Fibroblast of lung (primary cell): ENCODE data around the gene RAPGEF5. TPM values are rescaled to one million over a fixed set of nuclear protein-coding genes. Genes with fewer than 3 reads are reported as not detected.

Source experiments
- DNase-seq, 2 donors: peaks; one replicate each; pipeline versions ENCODE4 v3.0.0 to v3.0.0-alpha.2; 2010; ENCODE audit warnings: low read depth in 2 of 2
- H2AFZ ChIP-seq: 2 replicates; pipeline ENCODE4 v1.5.1; 2012; ENCODE audit warnings: low read length, control low read depth, inconsistent platforms
- H3K27ac ChIP-seq: 2 replicates; pipeline ENCODE4 v1.5.1; 2011; ENCODE audit warnings: low read length, control low read depth; ENCODE audit not compliant: insufficient read depth
- H3K27me3 ChIP-seq: 2 replicates; pipeline ENCODE4 v1.5.1; 2011; ENCODE audit warnings: mild to moderate bottlenecking, low read length; ENCODE audit not compliant: control insufficient read depth, insufficient read depth
- H3K36me3 ChIP-seq: 2 replicates; pipeline ENCODE4 v1.5.1; 2011; ENCODE audit warnings: low read length; ENCODE audit not compliant: control insufficient read depth, insufficient read depth
- H3K4me1 ChIP-seq: 2 replicates; pipeline ENCODE4 v1.5.1; 2011; ENCODE audit warnings: low read length; ENCODE audit not compliant: control insufficient read depth, insufficient read depth; ENCODE audit errors: extremely low read depth
- H3K4me2 ChIP-seq: 2 replicates; pipeline ENCODE4 v1.5.1; 2011; ENCODE audit warnings: low read length, control low read depth; ENCODE audit not compliant: insufficient read depth; ENCODE audit errors: extremely low read depth
- H3K4me3 ChIP-seq, 4 experiments: fragments of 200-600 bp in 1 of 4; sonication (generic) in 1 of 4; replicated peaks in 1 of 4; 2 replicates each; pipeline ENCODE4 v1.5.1; 2011 to 2016; ENCODE audit warnings: low read length in 4 of 4, low read depth in 3 of 4, mild to moderate bottlenecking in 3 of 4, control low read depth in 2 of 4, inconsistent platforms in 1 of 4, mixed read lengths in 1 of 4; ENCODE audit not compliant: insufficient read depth in 1 of 4; ENCODE audit errors: control extremely low read depth in 1 of 4
- H3K79me2 ChIP-seq: 2 replicates; pipeline ENCODE4 v1.5.1; 2012; ENCODE audit warnings: mild to moderate bottlenecking, low read length, inconsistent platforms; ENCODE audit not compliant: control insufficient read depth, insufficient read depth
- H3K9ac ChIP-seq: 2 replicates; pipeline ENCODE4 v1.5.1; 2011; ENCODE audit warnings: mild to moderate bottlenecking, low read length, control low read depth; ENCODE audit not compliant: insufficient read depth
- H3K9me3 ChIP-seq: 2 replicates; pipeline ENCODE4 v1.5.1; 2012; ENCODE audit warnings: low read depth, low read length; ENCODE audit not compliant: control insufficient read depth, insufficient read depth
- H4K20me1 ChIP-seq: 2 replicates; pipeline ENCODE4 v1.5.1; 2011; ENCODE audit warnings: low read length; ENCODE audit not compliant: control insufficient read depth, insufficient read depth; ENCODE audit errors: extremely low read depth
- EZH2 ChIP-seq: IDR thresholded peaks from 2 replicates; pipeline ENCODE4 v1.5.1; 2012; ENCODE audit warnings: low read length, control low read depth, mild to moderate bottlenecking; ENCODE audit errors: missing control alignments
- polyA plus RNA-seq, 2 donors: library from polyadenylated mRNA; depleted of rRNA in 1 of 2; stranded (reverse) in 1 of 2; unstranded in 1 of 2; fragments of >200 nt; gene quantifications; 2 replicates each; pipeline ENCODE4 v1.2.1, GENCODE V29; 2011 to 2012; ENCODE audit warnings: missing spikeins in 1 of 2
- total RNA-seq: library from RNA; depleted of rRNA; stranded (reverse); fragments of >200 nt; gene quantifications from 2 replicates; pipeline ENCODE4 v1.2.1, GENCODE V29; 2014
- TF ChIP-seq, protein P1 (sequence below), 2 donors: IDR thresholded peaks in 1 of 2; conservative IDR thresholded peaks in 1 of 2; 1 replicate in 1 of 2; 2 replicates in 1 of 2; pipeline ENCODE4 v1.5.1; 2011 to 2012; ENCODE audit warnings: low read length in 2 of 2, control low read depth in 1 of 2, inconsistent platforms in 1 of 2, low read depth in 1 of 2, mild to moderate bottlenecking in 1 of 2

Gene RAPGEF5
- total and polyA plus RNA-seq, 2 donors (not counting 1 experiment from before 2014, with no cell fraction given) = 1.4 to 1.5 TPM

DNA sequence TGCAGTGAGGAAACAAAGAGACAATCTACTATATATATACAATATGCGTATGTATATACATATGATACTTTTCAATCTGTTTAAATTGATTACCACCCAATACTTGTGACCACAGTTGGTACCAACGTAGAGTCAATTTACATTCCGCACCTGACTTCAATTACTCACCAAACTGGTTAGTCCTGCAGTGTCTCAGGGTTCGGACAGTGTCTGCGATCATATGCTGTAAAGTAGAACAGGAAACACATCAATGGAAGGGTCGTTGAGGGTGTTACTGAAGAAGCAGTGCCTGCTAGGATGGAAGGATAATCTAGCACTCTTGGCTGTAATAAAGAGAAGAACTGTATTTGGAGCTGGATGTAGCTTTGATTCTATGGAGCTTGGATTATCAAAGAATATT is 231.5 kb downstream of the RAPGEF5 start:
- no peak overlapping the region for H3K9ac ChIP-seq
- no peaks in the 10 kb centered on the region for H3K36me3 ChIP-seq
- no peaks in the 10 kb centered on the region for H3K27me3 ChIP-seq
- no peak overlapping the region for H3K4me2 ChIP-seq
- no peak for DNase-seq
- no peaks in the 10 kb centered on the region for H4K20me1 ChIP-seq
- H3K9me3 ChIP-seq = no peaks in the 10 kb centered on the region
- no peak overlapping the region for H2AFZ ChIP-seq
- H3K4me3 ChIP-seq = no peak overlapping the region
- no peak for TF ChIP-seq EZH2
- TF ChIP-seq, protein P1, sequence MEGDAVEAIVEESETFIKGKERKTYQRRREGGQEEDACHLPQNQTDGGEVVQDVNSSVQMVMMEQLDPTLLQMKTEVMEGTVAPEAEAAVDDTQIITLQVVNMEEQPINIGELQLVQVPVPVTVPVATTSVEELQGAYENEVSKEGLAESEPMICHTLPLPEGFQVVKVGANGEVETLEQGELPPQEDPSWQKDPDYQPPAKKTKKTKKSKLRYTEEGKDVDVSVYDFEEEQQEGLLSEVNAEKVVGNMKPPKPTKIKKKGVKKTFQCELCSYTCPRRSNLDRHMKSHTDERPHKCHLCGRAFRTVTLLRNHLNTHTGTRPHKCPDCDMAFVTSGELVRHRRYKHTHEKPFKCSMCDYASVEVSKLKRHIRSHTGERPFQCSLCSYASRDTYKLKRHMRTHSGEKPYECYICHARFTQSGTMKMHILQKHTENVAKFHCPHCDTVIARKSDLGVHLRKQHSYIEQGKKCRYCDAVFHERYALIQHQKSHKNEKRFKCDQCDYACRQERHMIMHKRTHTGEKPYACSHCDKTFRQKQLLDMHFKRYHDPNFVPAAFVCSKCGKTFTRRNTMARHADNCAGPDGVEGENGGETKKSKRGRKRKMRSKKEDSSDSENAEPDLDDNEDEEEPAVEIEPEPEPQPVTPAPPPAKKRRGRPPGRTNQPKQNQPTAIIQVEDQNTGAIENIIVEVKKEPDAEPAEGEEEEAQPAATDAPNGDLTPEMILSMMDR (conservative IDR thresholded peaks at IDR 0.05 in 1 of 2, IDR thresholded peaks at IDR 0.05 in 1 of 2; ENCODE audit: low read depth in 1 of 2, low read length in 2 of 2) = no peak
- no peaks in the 10 kb centered on the region for H3K79me2 ChIP-seq
- no peak overlapping the region for H3K27ac ChIP-seq
- no peaks in the 10 kb centered on the region for H3K4me1 ChIP-seq

DNA sequence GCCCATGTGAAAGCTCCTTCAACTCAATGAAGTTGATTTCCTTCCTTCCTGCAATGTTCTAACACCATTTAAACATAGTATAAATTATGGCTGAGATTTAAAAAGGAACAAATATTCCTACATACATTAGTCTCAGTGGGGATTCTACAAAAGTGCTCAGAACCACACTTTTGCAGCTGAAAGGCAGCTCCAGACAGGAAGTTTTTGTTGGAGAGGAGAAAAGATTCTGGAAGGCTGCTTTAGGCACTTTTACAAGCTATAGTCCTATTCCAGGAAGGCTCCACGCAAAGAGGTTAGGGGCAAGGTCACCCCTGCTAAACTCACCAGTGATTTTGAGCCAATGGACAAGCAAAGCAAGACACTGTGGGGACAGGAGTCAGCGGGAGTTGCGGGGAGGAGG is 232.0 kb downstream of the RAPGEF5 start:
- H2AFZ ChIP-seq = no peak overlapping the region
- no peaks in the 10 kb centered on the region for H3K79me2 ChIP-seq
- no peaks in the 10 kb centered on the region for H3K36me3 ChIP-seq
- H3K4me3 ChIP-seq = no peak overlapping the region
- no peak for DNase-seq
- H3K27me3 ChIP-seq = no peaks in the 10 kb centered on the region
- H3K4me1 ChIP-seq = no peaks in the 10 kb centered on the region
- no peak overlapping the region for H3K4me2 ChIP-seq
- H3K9ac ChIP-seq = no peak overlapping the region
- TF ChIP-seq EZH2 = no peak
- TF ChIP-seq, protein P1 (conservative IDR thresholded peaks at IDR 0.05 in 1 of 2, IDR thresholded peaks at IDR 0.05 in 1 of 2; ENCODE audit: low read depth in 1 of 2, low read length in 2 of 2) = no peak
- no peak overlapping the region for H3K27ac ChIP-seq
- H3K9me3 ChIP-seq = no peaks in the 10 kb centered on the region
- H4K20me1 ChIP-seq = no peaks in the 10 kb centered on the region

DNA sequence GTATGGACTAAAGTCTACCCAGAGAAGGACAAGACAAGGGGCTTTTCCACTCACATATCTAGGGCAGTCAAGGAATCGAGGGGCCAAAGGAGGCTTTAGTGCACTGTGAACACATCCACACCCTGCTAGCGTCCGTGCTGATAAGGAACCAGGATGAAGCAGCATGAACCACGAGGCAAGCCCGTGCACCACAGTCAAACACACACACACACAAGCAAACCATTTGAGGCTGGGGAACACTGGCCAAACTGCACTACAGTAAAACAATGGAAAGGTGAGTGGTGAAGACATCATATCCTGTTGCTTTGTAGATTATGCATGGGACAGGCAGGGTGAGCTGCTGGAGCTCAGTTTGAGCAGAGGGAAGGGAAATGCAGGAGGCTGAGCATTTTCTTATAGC is 233.8 kb downstream of the RAPGEF5 start:
- Histone ChIP-seq H2AFZ (no peak overlapping the region), H3K27me3 (no peaks in the 10 kb centered on the region), H3K36me3 (no peaks in the 10 kb centered on the region), H3K79me2 (no peaks in the 10 kb centered on the region), H3K4me2 (no peak overlapping the region), H3K9me3 (no peaks in the 10 kb centered on the region), H3K27ac (no peak overlapping the region), H3K9ac (no peak overlapping the region), H3K4me3 (no peak overlapping the region), H3K4me1 (no peaks in the 10 kb centered on the region), H4K20me1 (no peaks in the 10 kb centered on the region)
- no peak for TF ChIP-seq EZH2
- TF ChIP-seq, protein P1 (conservative IDR thresholded peaks at IDR 0.05 in 1 of 2, IDR thresholded peaks at IDR 0.05 in 1 of 2; ENCODE audit: low read depth in 1 of 2, low read length in 2 of 2) = no peak
- DNase-seq = no peak
